ENCODE data around the gene COL4A5. TPM values are rescaled to one million over a fixed set of nuclear protein-coding genes. Genes with fewer than 3 reads are reported as not detected.

COL4A5 gene
- total RNA-seq, 1 donor, result 47.1 TPM

DNA sequence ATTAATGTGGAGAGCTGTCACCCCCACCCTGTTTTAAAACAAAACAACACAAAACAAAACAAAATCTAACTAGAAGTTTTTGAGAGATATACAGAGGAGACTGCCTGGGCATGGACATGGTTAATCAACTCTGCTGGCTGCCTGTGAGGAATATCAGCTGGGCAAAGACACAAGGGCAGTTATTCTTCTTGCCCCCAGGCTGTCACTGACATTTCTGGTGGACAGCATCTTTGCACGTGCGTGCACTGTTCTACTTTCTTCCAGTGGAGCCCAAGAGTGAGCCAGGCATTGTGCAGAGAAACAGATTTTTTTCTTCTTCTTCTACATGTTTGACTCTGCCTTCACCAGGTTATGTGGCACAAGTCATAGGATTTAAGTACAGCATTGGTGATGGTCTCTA, 282.9 kb downstream of the COL4A5 start:
- H3K4me3 ChIP-seq (ENCODE audit: low read depth, low read length), result no peak overlapping the region
- no peak for DNase-seq (ENCODE audit: low read depth)
- TF ChIP-seq, protein P1, sequence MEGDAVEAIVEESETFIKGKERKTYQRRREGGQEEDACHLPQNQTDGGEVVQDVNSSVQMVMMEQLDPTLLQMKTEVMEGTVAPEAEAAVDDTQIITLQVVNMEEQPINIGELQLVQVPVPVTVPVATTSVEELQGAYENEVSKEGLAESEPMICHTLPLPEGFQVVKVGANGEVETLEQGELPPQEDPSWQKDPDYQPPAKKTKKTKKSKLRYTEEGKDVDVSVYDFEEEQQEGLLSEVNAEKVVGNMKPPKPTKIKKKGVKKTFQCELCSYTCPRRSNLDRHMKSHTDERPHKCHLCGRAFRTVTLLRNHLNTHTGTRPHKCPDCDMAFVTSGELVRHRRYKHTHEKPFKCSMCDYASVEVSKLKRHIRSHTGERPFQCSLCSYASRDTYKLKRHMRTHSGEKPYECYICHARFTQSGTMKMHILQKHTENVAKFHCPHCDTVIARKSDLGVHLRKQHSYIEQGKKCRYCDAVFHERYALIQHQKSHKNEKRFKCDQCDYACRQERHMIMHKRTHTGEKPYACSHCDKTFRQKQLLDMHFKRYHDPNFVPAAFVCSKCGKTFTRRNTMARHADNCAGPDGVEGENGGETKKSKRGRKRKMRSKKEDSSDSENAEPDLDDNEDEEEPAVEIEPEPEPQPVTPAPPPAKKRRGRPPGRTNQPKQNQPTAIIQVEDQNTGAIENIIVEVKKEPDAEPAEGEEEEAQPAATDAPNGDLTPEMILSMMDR (IDR thresholded peaks at IDR 0.05; ENCODE audit: insufficient read depth, low read depth, low read length), result no peak

DNA sequence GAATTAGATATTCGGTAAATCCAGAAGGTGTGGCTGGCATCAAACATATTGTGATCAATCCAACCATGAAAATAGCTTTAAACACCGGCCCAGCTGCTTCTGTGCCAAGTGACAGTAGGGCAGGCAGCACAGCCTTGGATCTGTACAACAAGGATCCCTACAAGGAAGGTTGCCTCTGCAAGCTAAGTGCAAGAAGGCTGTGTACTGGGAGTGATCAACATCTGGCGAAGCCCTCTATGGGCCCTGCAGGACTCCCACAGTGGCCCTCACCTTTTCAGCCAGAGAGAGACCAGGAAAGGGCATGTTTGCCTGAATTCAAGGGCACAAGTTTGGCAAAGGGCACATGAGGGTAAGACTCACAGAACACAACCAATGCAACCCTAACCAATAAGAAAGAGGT, 287.1 kb downstream of the COL4A5 start:
- DNase-seq (ENCODE audit: low read depth), result no peak
- TF ChIP-seq, protein P1 (IDR thresholded peaks at IDR 0.05; ENCODE audit: insufficient read depth, low read depth, low read length), result no peak
- H3K4me3 ChIP-seq (ENCODE audit: low read depth, low read length), result no peak overlapping the region

DNA sequence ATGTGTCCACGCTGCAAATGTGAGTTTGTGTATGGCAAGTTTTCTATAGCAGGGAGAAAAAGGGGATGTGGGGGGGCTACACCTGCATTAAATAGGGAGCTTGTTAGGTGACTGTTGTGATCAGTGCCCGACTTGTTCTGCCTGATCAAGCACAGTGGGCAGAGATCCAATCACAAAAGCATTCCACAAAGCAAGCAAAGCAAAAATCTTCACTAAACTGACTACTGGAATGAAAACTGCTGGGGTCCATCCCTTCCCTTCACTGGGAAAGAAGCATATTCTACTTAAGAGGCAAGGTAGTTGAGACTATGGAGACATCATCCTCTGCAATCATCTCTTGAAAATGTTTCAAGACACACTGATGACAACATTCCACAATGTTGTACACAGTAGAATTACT, 291.5 kb downstream of the COL4A5 start:
- H3K4me3 ChIP-seq (ENCODE audit: low read depth, low read length), result no peak overlapping the region
- TF ChIP-seq, protein P1 (IDR thresholded peaks at IDR 0.05; ENCODE audit: insufficient read depth, low read depth, low read length), result no peak
- no peak for DNase-seq (ENCODE audit: low read depth)

DNA sequence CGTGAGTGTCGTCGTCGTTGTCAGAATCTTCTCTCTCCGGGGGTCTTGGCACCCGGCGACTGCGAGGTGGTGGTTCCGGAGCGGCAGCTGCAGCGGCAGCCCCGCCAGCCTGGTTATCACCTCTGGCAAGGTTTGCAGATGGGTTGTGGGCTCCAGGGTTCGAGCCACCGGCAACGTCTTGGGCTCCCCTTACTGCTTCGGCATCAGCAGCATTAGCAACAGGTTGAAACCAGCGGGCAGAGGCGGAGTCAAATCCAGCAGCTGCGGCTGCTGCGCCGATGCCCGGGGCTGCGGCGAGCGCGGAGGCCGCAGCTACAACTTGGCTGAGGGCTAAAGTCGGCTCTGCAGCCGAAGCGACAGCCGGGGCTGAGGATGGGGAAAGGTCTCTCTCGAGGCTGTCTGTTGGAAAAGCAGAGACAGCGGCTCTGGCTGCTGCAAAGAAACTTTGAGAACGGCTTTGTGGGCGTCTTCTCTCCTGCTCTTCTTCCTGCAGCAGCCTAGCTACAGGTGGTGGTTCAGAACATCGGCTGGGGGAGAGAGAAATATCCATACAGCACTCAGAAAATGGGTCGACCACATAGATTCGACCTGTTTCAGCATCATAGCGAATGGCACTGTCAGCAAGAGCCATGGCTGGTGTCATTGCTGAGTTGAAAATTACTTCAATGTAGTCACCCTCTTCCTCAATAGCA, 293.1 kb downstream of the COL4A5 start:
- DNase-seq (ENCODE audit: low read depth), result no peak
- TF ChIP-seq, protein P1 (IDR thresholded peaks at IDR 0.05; ENCODE audit: insufficient read depth, low read depth, low read length), result no peak
- H3K4me3 ChIP-seq (ENCODE audit: low read depth, low read length), result no peak overlapping the region

DNA sequence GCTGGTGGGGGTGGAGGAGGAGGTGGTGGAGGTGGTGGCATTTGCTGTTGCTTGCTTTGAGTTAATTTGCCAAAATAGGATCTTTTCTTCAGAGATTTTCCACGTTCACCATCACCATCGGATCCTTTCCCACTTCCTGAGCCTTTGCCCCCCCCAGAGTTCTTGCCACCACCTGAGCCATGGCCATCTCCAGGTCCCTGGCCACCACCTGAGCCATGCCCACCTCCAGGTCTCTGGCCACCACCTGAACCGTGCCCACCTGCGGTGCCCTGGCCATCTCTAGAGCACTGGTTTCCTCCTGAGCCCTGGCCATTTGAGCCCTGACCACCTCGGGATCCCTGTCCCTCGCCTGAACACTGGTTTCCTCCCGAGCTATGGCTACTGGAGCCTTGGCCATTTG, 294.8 kb downstream of the COL4A5 start:
- DNase-seq (ENCODE audit: low read depth), result no peak
- TF ChIP-seq, protein P1 (IDR thresholded peaks at IDR 0.05; ENCODE audit: insufficient read depth, low read depth, low read length), result no peak
- no peak overlapping the region for H3K4me3 ChIP-seq (ENCODE audit: low read depth, low read length)

DNA sequence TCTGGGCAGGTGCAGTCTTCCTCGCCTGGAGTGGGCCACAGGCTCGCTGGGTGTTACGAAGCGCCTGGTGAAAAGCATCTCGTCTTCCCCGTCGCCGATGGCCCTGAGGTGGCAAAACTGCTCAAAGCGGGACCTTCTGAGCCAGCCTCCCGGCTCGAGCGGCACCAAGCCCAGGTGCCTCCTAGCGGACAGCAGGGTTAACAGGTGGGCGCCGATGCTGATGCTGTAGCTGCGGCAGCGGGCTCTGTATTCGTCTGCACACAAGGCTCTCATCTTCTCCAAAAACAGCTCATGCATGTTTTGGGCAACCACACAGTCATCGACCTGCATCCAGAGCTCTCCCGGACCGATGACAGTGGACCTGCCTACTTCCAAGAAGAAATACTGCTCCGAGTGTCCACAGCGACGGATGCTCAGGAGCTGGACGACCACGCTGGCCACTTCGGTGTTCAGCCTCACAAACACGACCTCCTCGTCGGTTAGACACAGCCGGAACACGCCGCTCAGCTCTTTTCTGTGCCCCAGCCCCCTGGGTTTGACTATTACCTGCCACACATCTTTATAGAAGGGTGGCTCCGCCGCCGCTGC, 295.5 kb downstream of the COL4A5 start:
- DNase-seq (ENCODE audit: low read depth), result no peak
- TF ChIP-seq, protein P1 (IDR thresholded peaks at IDR 0.05; ENCODE audit: insufficient read depth, low read depth, low read length), result no peak
- no peak overlapping the region for H3K4me3 ChIP-seq (ENCODE audit: low read depth, low read length)

All from fibroblast of villous mesenchyme (primary cell).